ENCODE measurements around the gene ZRANB3. TPM values are rescaled to one million over a fixed set of nuclear protein-coding genes. Genes with fewer than 3 reads are reported as not detected.

Gene ZRANB3
- total RNA-seq, 1 experiment from 2014 or later = 11.3 TPM

Other genes starting within 250 kb of the ZRANB3 start
- 24.1 and 36.7 TPM in 2 replicates for gene R3HDM1, start 266 bp upstream of the ZRANB3 start, total RNA-seq (2021)
- gene UBXN4, start 210.6 kb upstream of the ZRANB3 start, total RNA-seq (2021) = 75.6 and 95.0 TPM in 2 replicates